Measurements from ENCODE around the gene ADGRV1.
"Not testable (repeated sequence)": the region's sequence is repeated elsewhere in the genome, so short reads cannot be mapped to it uniquely, and the experiment has no call there.

DNA sequence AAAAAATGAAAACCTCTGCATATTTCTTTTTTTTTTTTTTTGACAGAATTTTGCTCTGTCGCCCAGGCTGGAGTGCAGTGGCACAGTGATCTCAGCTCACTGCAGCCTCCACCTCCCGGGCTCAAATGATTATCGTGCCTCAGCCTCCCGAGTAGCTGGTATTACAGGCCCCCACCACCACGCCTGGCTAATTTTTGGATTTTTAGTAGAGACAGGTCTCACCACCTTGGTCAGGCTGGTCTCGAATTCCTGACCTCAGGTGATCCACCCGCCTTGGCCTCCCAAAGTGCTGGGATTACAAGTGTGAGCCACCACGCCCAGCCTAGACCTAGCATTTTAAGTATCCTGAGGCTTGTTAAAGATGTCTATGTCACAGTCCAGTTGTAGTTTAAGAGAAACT is 493.8 kb downstream of the ADGRV1 start:
- TF ChIP-seq ZNF274 (IDR thresholded peaks at IDR 0.05; ENCODE audit: low read depth, low read length); YY1 (IDR thresholded peaks at IDR 0.05; ENCODE audit: insufficient read depth, insufficient read length): not testable (repeated sequence)
